Osteocyte (in vitro differentiated cells): ENCODE data around the gene GOLGA6L7. TPM values are rescaled to one million over a fixed set of nuclear protein-coding genes. Genes with fewer than 3 reads are reported as not detected.
"Not testable (repeated sequence)": the region's sequence is repeated elsewhere in the genome, so short reads cannot be mapped to it uniquely, and the experiment has no call there.

Source experiments
- DNase-seq: peaks from one replicate; pipeline ENCODE4 v3.0.0; 2021; ENCODE audit warnings: mixed read lengths; ENCODE audit not compliant: unreplicated experiment; ENCODE audit errors: extremely low spot score
- H3K27ac Mint-ChIP-seq: one replicate; pipeline ENCODE4 v1.8.0; 2021; ENCODE audit warnings: mild to moderate bottlenecking, mixed read lengths; ENCODE audit not compliant: unreplicated experiment
- H3K27me3 Mint-ChIP-seq: one replicate; pipeline ENCODE4 v1.8.0; 2021; ENCODE audit warnings: mixed read lengths; ENCODE audit not compliant: unreplicated experiment
- H3K36me3 Mint-ChIP-seq: one replicate; pipeline ENCODE4 v1.8.0; 2021; ENCODE audit warnings: mixed read lengths; ENCODE audit not compliant: unreplicated experiment
- H3K4me1 Mint-ChIP-seq: one replicate; pipeline ENCODE4 v1.8.0; 2021; ENCODE audit warnings: mixed read lengths; ENCODE audit not compliant: unreplicated experiment
- H3K4me3 Mint-ChIP-seq: one replicate; pipeline ENCODE4 v1.8.0; 2021; ENCODE audit warnings: mild to moderate bottlenecking, moderate library complexity, mixed read lengths; ENCODE audit not compliant: unreplicated experiment
- H3K9me3 Mint-ChIP-seq: one replicate; pipeline ENCODE4 v1.8.0; 2021; ENCODE audit warnings: mixed read lengths; ENCODE audit not compliant: unreplicated experiment
- CTCF ChIP-seq: fragments of 200-600 bp; sonication (generic); IDR thresholded peaks from 2 replicates; pipeline ENCODE4 v1.5.0; 2021; ENCODE audit warnings: antibody characterized with exemption, mild to moderate bottlenecking, moderate library complexity
- total RNA-seq: library from RNA; stranded (reverse); gene quantifications from 2 replicates; pipeline ENCODE4 v1.2.1, GENCODE V29; 2021

GOLGA6L7 gene
- total RNA-seq, 1 donor from 2014 or later, result not detected

- Mint-ChIP-seq H3K4me3 (no peak overlapping the region), H3K27me3 (no peaks in the 10 kb centered on the region), H3K4me1 (peaks cover 11% of the 10 kb centered on the region), H3K27ac (no peak overlapping the region), H3K9me3 (no peaks in the 10 kb centered on the region), H3K36me3 (no peaks in the 10 kb centered on the region)
- DNase-seq, result no peak
- no peak for TF ChIP-seq CTCF
Measured at GRCh38 chr15:28871168-28871567, 22.7 kb upstream of the GOLGA6L7 start.

- TF ChIP-seq CTCF, result no peak
- H3K27ac Mint-ChIP-seq, result no peak overlapping the region
- H3K27me3 Mint-ChIP-seq, result no peaks in the 10 kb centered on the region
- H3K36me3 Mint-ChIP-seq, result no peaks in the 10 kb centered on the region
- no peak overlapping the region for H3K4me3 Mint-ChIP-seq
- DNase-seq, result no peak
- peaks cover 7% of the 10 kb centered on the region for H3K4me1 Mint-ChIP-seq
- H3K9me3 Mint-ChIP-seq, result no peaks in the 10 kb centered on the region
Measured at GRCh38 chr15:28868744-28869345, 20.4 kb upstream of the GOLGA6L7 start.

GRCh38 chr15:28861589-28862293 is 13.3 kb upstream of the GOLGA6L7 start:
- H3K9me3 Mint-ChIP-seq, H3K4me1 Mint-ChIP-seq, H3K27me3 Mint-ChIP-seq, H3K36me3 Mint-ChIP-seq, DNase-seq, H3K4me3 Mint-ChIP-seq, H3K27ac Mint-ChIP-seq: not testable (repeated sequence)

- H3K27ac Mint-ChIP-seq, result no peak overlapping the region
- no peaks in the 10 kb centered on the region for H3K9me3 Mint-ChIP-seq
- no peak for DNase-seq
- no peak overlapping the region for H3K4me3 Mint-ChIP-seq
- no peaks in the 10 kb centered on the region for H3K4me1 Mint-ChIP-seq
- no peak for TF ChIP-seq CTCF
- no peaks in the 10 kb centered on the region for H3K27me3 Mint-ChIP-seq
- no peaks in the 10 kb centered on the region for H3K36me3 Mint-ChIP-seq
Measured at GRCh38 chr15:28861031-28861534, 12.6 kb upstream of the GOLGA6L7 start.

GRCh38 chr15:28854578-28854977 is 6.1 kb upstream of the GOLGA6L7 start:
- not testable (repeated sequence) for DNase-seq, H3K9me3 Mint-ChIP-seq, H3K27me3 Mint-ChIP-seq, H3K4me3 Mint-ChIP-seq, H3K4me1 Mint-ChIP-seq, H3K36me3 Mint-ChIP-seq, H3K27ac Mint-ChIP-seq

GRCh38 chr15:28853654-28854053 is 5.2 kb upstream of the GOLGA6L7 start:
- DNase-seq, H3K27me3 Mint-ChIP-seq, H3K4me1 Mint-ChIP-seq, H3K27ac Mint-ChIP-seq, H3K4me3 Mint-ChIP-seq, H3K9me3 Mint-ChIP-seq, H3K36me3 Mint-ChIP-seq: not testable (repeated sequence)

- H3K27me3 Mint-ChIP-seq, H3K4me3 Mint-ChIP-seq, H3K27ac Mint-ChIP-seq, H3K9me3 Mint-ChIP-seq, H3K4me1 Mint-ChIP-seq, H3K36me3 Mint-ChIP-seq: not testable (repeated sequence)
- peak; percentile 53 for DNase-seq
Measured at GRCh38 chr15:28849766-28850165, 1.3 kb upstream of the GOLGA6L7 start.

- H3K27me3 Mint-ChIP-seq, H3K9me3 Mint-ChIP-seq, H3K36me3 Mint-ChIP-seq, H3K4me3 Mint-ChIP-seq, H3K27ac Mint-ChIP-seq, H3K4me1 Mint-ChIP-seq: not testable (repeated sequence)
- peak; percentile 53 for DNase-seq
Measured at GRCh38 chr15:28849271-28849670, 827 bp upstream of the GOLGA6L7 start.

GRCh38 chr15:28847959-28848358 is 485 bp downstream of the GOLGA6L7 start:
- H3K4me1 Mint-ChIP-seq, H3K9me3 Mint-ChIP-seq, H3K4me3 Mint-ChIP-seq, H3K27ac Mint-ChIP-seq, H3K36me3 Mint-ChIP-seq, H3K27me3 Mint-ChIP-seq: not testable (repeated sequence)
- peak; percentile 66 for DNase-seq
